Heart right ventricle (tissue), 16 donors: Measurements from ENCODE around the gene DHCR7. TPM values are rescaled to one million over a fixed set of nuclear protein-coding genes. Genes with fewer than 3 reads are reported as not detected.

Experiments used
- ATAC-seq, 8 donors: fragments of 200-7000 bp; cut with Tn5 transposase; one replicate each; pipeline ENCODE4 v1.9.1; 2020; ENCODE audit warnings: mild to moderate bottlenecking in 8 of 8, moderate library complexity in 8 of 8, moderate number of reproducible peaks in 1 of 8
- DNase-seq, 2 donors: peaks; one replicate each; pipeline ENCODE4 v3.0.0-alpha.2; 2020
- H3K27ac ChIP-seq, 10 donors: fragments of 200-600 bp; sonication (generic) in 2 of 10; one replicate each; pipeline versions ENCODE4 v1.5.0 to v1.8.0; 2020 to 2022; ENCODE audit warnings: mild to moderate bottlenecking in 3 of 10
- H3K27me3 ChIP-seq, 7 donors: fragments of 200-600 bp; one replicate each; pipeline ENCODE4 v1.8.0; 2021 to 2022; ENCODE audit warnings: mild to moderate bottlenecking in 2 of 7
- H3K36me3 ChIP-seq, 9 donors: fragments of 200-600 bp; sonication (generic) in 1 of 9; one replicate each; pipeline versions ENCODE4 v1.5.0 to v1.8.0; 2020 to 2022; ENCODE audit warnings: mild to moderate bottlenecking in 2 of 9
- H3K4me1 ChIP-seq, 9 donors: fragments of 200-600 bp; sonication (generic) in 1 of 9; one replicate each; pipeline versions ENCODE4 v1.5.0 to v1.8.0; 2020 to 2022; ENCODE audit warnings: mild to moderate bottlenecking in 4 of 9
- H3K4me3 ChIP-seq, 10 donors: fragments of 200-600 bp; sonication (generic) in 2 of 10; one replicate each; pipeline versions ENCODE4 v1.5.0 to v1.8.0; 2020 to 2022; ENCODE audit warnings: mild to moderate bottlenecking in 7 of 10, moderate library complexity in 2 of 10
- H3K9me3 ChIP-seq, 11 donors: fragments of 200-600 bp in 10 of 11; sonication (generic) in 2 of 11; one replicate each; pipeline versions ENCODE4 v1.5.0 to v1.8.0; 2013 to 2022; ENCODE audit warnings: mild to moderate bottlenecking in 2 of 11, control low read depth in 1 of 11, moderate library complexity in 1 of 11
- CTCF ChIP-seq, 9 donors: fragments of 200-600 bp; sonication (generic) in 2 of 9; IDR thresholded peaks; one replicate each; pipeline versions ENCODE4 v1.5.0 to v1.8.0; 2021 to 2022; ENCODE audit warnings: antibody characterized with exemption in 9 of 9, mild to moderate bottlenecking in 5 of 9, moderate library complexity in 1 of 9
- WGBS, 2 donors: extraction: QIAGEN DNeasy Blood & Tissue Kit; methylation state at CpG; one replicate each; pipeline ENCODE4 v1.1.7; 2013; ENCODE audit warnings: inconsistent platforms in 1 of 2; 5-methylcytosine and 5-hydroxymethylcytosine counted together
- intact Hi-C, 10 donors: fragments of 100-400 bp; cut with DNase I; formaldehyde crosslinking; loops; one replicate each; pipeline versions ENCODE4 v1.11.1 to v1.14.2; 2022
- polyA plus RNA-seq, 2 donors: library from polyadenylated mRNA; stranded (reverse); fragments of 200-250 nt; gene quantifications; one replicate each; pipeline ENCODE4 v1.2.3, GENCODE V29; 2013
- total RNA-seq, 10 donors: library from RNA; stranded (reverse); fragmentation: NEBNext Ultra II Directional in 3 of 10; extraction: Animal tissue kit (Norgen Biotek cat#: 25700) in 3 of 10; gene quantifications; one replicate each; pipeline versions ENCODE4 v1.2.1 to v1.2.4, GENCODE V29; 2021 to 2023
- donor health status: Arrhythmogenic right ventricular cardiomyopathy.
- donor health status: ischemic (EF 13 %, LVEDD 7.1; RV severe dilation, severe dysfunction).
- donor health status: healthy with polysubstance abuse.
- donor health status: DM: no; HTN: yes; CAD: no.
- donor health status: DM: no; HTN: no; CAD: no.
- donor health status: ischemic (EF 25% LVEDD 6.9; RV normal size, moderate dysfunction).
- donor health status: ischemic (EF 25% LVEDD 5.7; RV mildly dilated, moderate dysfunction).
- donor health status: healthy.
- donor health status: DM: yes; HTN: yes; CAD: no.
- donor health status: Ischemic cardiomyopathy.
- donor health status: ischemic (EF 35%, LVEDD 5.7; RV mildly dilated, moderate dysfunction).
- donor health status: nonischemic (EF 11% LVEDD 7.7; RV severe dilation, severe dysfunction).
- donor health status: DM: yes; HTN: yes; CAD: no.
- donor health status: PGD.
- donor health status: ischemic (EF 29% LVEDD 5.4; RV normal size, mild dysfunction).
- donor health status: nonischemic (EF 23%, LVEDD 6.1; RV moderate dilation, normal function).

Gene DHCR7
- total and polyA plus RNA-seq, 12 donors = 13.5 to 49.6 (median 28.1) TPM

- ATAC-seq (no peak), DNase-seq (no peak)
- 97 to 98% methylated on average over 14 of the region's 14 CpGs for WGBS, 2 donors
- intact Hi-C loops = no loop called here
- Histone ChIP-seq H3K9me3 (no peaks in the 10 kb centered on the region), H3K27me3 (no peaks in the 10 kb centered on the region), H3K4me1 (peaks cover 0 to 5% (median 0%) of the 10 kb centered on the region in 9 donors), H3K4me3 (no peak overlapping the region), H3K27ac (no peak overlapping the region), H3K36me3 (peaks cover 0 to 80% (median 41%) of the 10 kb centered on the region in 9 donors)
- TF ChIP-seq CTCF (IDR thresholded peaks at IDR 0.05) = no peak
Measured at GRCh38 chr11:71473793-71474080, 25.5 kb upstream of the DHCR7 start.

- DNase-seq = no peak
- intact Hi-C loops = no loop called here
- Histone ChIP-seq H3K27me3 (no peaks in the 10 kb centered on the region), H3K4me1 (peaks cover 0 to 1% (median 0%) of the 10 kb centered on the region in 9 donors), H3K9me3 (no peaks in the 10 kb centered on the region), H3K27ac (no peak overlapping the region), H3K4me3 (no peak overlapping the region), H3K36me3 (peaks cover 0 to 76% (median 37%) of the 10 kb centered on the region in 9 donors)
- 92 to 94% methylated on average over 33 of the region's 33 CpGs for WGBS, 2 donors
- TF ChIP-seq CTCF (IDR thresholded peaks at IDR 0.05) = no peak
- ATAC-seq = no peak
Measured at GRCh38 chr11:71472941-71473792, 25.0 kb upstream of the DHCR7 start.

- no peaks in the 10 kb centered on the region for H3K27me3 ChIP-seq
- WGBS, 2 donors = 93 to 94% methylated on average over 10 of the region's 10 CpGs
- no peak overlapping the region for H3K4me3 ChIP-seq
- H3K36me3 ChIP-seq = peaks cover 0 to 76% (median 35%) of the 10 kb centered on the region in 9 donors
- intact Hi-C loops = no loop called here
- ATAC-seq = no peak
- H3K4me1 ChIP-seq = no peaks in the 10 kb centered on the region
- H3K27ac ChIP-seq = no peak overlapping the region
- no peaks in the 10 kb centered on the region for H3K9me3 ChIP-seq
- TF ChIP-seq CTCF (IDR thresholded peaks at IDR 0.05) = no peak
- DNase-seq = no peak
Measured at GRCh38 chr11:71472357-71472885, 24.2 kb upstream of the DHCR7 start.

- Histone ChIP-seq H3K9me3 (no peaks in the 10 kb centered on the region), H3K4me3 (no peak overlapping the region), H3K27me3 (no peaks in the 10 kb centered on the region), H3K27ac (no peak overlapping the region), H3K36me3 (peaks cover 0 to 76% (median 34%) of the 10 kb centered on the region in 9 donors), H3K4me1 (no peaks in the 10 kb centered on the region)
- WGBS, 2 donors = 63 to 64% methylated on average over 6 of the region's 6 CpGs
- intact Hi-C loops = no loop called here
- DNase-seq = no peak
- no peak for TF ChIP-seq CTCF (IDR thresholded peaks at IDR 0.05)
- no peak for ATAC-seq
Measured at GRCh38 chr11:71470946-71471345, 22.8 kb upstream of the DHCR7 start.
